ENCODE data around the gene VWF. TPM values are rescaled to one million over a fixed set of nuclear protein-coding genes. Genes with fewer than 3 reads are reported as not detected.

The VWF gene
- polyA plus RNA-seq, 3 donors from 2014 or later: 0.10 to 0.16 TPM; not detected in 1

DNA sequence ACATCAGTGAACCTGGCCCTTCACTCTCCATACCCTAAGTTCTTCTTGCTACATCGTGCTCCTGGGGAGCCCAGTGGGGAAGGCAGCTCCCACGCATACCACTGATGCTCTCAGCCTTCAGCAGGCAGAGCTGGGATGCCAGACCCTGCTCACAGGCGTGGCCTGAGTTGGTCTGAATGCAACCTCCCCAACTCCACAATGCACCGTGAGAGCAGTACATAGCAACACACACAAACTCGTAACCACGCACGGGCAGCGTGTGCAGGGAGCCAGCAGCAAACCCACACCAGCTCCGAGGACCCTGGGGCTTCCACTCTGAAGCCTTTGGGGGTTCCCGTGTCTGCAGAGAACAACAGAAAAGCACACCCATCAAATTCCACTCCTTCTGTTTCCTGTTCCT lies 216.7 kb downstream of the VWF start:
- Mint-ChIP-seq H3K27me3 (ENCODE audit: low read depth in 3 of 3) (peaks cover 1 to 6% (median 6%) of the 10 kb centered on the region in 3 donors), H3K4me3 (no peak overlapping the region), H3K36me3 (no peaks in the 10 kb centered on the region), H3K27ac (no peak overlapping the region), H3K9me3 (no peaks in the 10 kb centered on the region), H3K4me1 (no peaks in the 10 kb centered on the region)
- DNase-seq: no peak

DNA sequence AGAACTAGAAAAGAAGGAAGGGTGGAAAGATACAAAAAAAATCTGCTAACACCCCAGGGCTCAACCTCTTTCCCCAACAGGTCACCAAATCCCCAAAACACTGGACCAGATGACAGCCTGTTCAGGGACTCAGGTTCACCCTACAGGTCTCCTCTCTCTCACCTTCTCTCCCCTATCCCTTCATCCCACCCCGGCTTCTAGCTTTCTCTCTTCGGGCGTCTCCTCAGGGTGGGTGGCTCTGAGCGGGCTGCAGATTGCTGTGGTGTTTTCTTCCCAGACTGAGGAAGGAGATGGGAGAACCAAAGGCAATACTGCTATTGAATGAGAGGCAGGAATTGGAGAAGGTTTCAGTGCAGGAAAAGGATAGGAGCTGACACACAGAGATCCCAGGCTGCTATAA lies 218.7 kb downstream of the VWF start:
- no peaks in the 10 kb centered on the region for H3K36me3 Mint-ChIP-seq
- no peaks in the 10 kb centered on the region for H3K4me1 Mint-ChIP-seq
- peaks cover 3 to 6% (median 5%) of the 10 kb centered on the region in 3 donors for H3K27me3 Mint-ChIP-seq (ENCODE audit: low read depth in 3 of 3)
- H3K9me3 Mint-ChIP-seq: no peaks in the 10 kb centered on the region
- no peak for DNase-seq
- no peak overlapping the region for H3K4me3 Mint-ChIP-seq
- H3K27ac Mint-ChIP-seq: no peak overlapping the region

DNA sequence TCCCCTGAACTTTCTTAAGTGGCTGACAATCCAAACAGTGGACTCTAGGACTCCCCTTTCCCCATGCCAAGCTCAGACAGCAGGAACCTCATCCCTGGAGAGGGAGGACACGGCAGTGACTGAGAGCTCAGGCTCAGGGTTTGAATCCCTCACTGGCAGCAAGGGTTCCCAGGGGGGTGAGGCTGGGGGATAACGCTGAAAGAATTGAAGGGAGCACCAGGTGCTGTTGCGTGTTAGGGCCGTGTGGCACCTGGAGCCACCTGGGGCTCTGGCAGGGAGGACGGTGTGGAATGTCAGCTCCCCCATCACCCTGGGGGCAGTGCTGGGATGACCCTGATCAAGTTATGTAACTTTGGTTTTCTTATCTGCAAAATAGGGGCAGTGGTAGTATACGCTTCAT lies 219.5 kb downstream of the VWF start:
- Mint-ChIP-seq H3K4me1 (no peaks in the 10 kb centered on the region), H3K27me3 (ENCODE audit: low read depth in 3 of 3) (peaks cover 3 to 6% (median 3%) of the 10 kb centered on the region in 3 donors), H3K4me3 (no peak overlapping the region), H3K36me3 (no peaks in the 10 kb centered on the region), H3K9me3 (no peaks in the 10 kb centered on the region), H3K27ac (no peak overlapping the region)
- DNase-seq: no peak

DNA sequence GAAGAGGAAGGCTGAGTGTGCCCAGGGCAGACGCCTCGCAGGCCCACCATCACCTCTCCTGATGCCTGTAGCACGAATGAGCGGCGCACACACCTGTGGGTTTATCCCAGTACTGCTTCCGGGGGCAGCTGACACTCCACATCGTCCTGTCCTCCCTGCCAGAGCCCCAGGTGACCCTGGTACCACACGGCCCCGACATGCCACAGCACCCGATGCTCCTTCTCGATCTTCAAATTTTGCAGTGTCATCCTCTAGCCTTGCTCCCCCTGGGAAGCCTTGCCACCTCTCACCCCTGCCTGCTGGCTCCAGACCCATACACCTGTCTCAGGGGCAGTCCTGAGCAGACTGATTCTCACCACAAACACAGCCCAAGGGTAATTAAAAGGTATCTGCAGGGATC lies 220.0 kb downstream of the VWF start:
- DNase-seq: no peak
- no peak overlapping the region for H3K27ac Mint-ChIP-seq
- no peaks in the 10 kb centered on the region for H3K36me3 Mint-ChIP-seq
- H3K27me3 Mint-ChIP-seq (ENCODE audit: low read depth in 3 of 3): peaks cover 3 to 6% (median 3%) of the 10 kb centered on the region in 3 donors
- no peak overlapping the region for H3K4me3 Mint-ChIP-seq
- H3K9me3 Mint-ChIP-seq: no peaks in the 10 kb centered on the region
- no peaks in the 10 kb centered on the region for H3K4me1 Mint-ChIP-seq

DNA sequence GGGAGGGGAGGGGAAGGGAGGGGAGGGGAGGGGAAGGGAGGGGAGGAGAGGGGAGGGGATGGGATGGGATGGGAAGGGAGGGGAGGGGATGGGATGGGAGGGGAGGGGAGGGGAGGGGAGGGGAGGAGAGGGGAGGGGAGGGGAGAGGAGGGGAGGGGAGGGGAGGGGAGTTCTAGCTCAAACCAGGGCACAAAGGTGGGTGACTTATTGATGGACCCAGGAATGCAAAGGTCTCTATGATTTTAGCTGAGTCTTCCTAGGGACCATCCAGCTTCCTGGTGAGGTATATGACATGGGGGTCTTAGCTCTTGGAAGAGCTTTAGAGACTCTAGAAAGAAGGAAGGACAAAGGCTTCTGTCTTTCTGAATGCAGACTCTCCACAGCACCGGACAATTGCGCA lies 221.7 kb downstream of the VWF start:
- Mint-ChIP-seq H3K36me3 (no peaks in the 10 kb centered on the region), H3K9me3 (no peaks in the 10 kb centered on the region), H3K4me3 (no peak overlapping the region), H3K27ac (no peak overlapping the region), H3K27me3 (ENCODE audit: low read depth in 3 of 3) (peaks cover 3 to 6% (median 3%) of the 10 kb centered on the region in 3 donors), H3K4me1 (no peaks in the 10 kb centered on the region)
- DNase-seq: no peak

DNA sequence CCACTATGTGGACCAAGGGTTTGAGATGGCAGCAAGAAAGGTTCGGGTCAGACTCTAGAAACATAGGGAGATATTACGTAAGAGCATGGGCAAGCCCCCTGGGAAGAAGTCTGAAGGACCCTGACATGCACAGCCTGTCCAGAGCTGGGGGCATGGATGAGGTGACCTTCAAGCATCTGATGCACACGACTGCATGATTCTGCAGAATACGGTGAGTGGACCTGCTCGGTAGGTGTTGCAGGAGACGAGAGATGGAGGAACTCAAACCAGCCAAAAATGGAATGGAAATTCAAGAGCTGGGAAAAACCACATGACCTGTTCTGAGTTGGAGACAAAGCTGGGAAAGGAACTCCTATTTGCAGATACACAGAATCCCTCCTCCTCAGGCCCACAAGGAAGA lies 223.1 kb downstream of the VWF start:
- no peaks in the 10 kb centered on the region for H3K36me3 Mint-ChIP-seq
- H3K4me1 Mint-ChIP-seq: no peaks in the 10 kb centered on the region
- peaks cover 3 to 7% (median 7%) of the 10 kb centered on the region in 3 donors for H3K27me3 Mint-ChIP-seq (ENCODE audit: low read depth in 3 of 3)
- no peak overlapping the region for H3K4me3 Mint-ChIP-seq
- no peaks in the 10 kb centered on the region for H3K9me3 Mint-ChIP-seq
- DNase-seq: no peak
- H3K27ac Mint-ChIP-seq: no peak overlapping the region

DNA sequence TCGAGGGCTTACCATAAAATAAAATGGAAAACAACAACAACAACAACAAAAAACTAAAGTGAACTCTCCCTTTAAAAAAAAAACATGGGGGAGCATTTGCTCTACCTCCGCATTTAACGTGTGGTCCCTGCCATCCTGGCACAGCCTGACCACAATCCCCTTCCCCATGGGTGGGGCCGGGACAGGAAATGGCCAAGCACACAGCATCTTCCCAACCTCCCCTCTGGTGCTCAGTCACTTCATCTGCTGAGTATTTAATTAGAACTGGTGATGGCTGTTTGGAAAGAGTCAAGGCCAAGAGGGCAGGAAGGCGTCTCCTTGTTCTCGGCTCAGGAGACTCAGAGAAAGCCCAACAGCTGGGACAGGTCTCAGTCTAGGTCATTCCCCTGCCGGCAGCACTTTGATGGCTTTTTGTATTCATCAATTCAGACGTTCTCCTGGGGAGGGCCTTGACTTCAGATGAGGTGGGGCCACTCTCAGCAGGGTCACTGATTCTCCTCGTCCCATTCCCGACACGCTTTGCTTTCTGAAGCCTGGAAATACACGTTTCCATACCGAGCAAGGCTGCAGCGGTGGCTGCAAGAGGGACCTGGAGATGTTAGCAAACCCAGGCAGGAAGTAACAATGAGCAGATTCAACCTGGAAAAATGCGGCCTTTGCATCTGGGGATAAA lies 223.8 kb downstream of the VWF start:
- no peaks in the 10 kb centered on the region for H3K9me3 Mint-ChIP-seq
- no peak overlapping the region for H3K27ac Mint-ChIP-seq
- H3K27me3 Mint-ChIP-seq (ENCODE audit: low read depth in 3 of 3): peaks cover 5 to 7% (median 7%) of the 10 kb centered on the region in 3 donors
- H3K4me3 Mint-ChIP-seq: no peak overlapping the region
- H3K36me3 Mint-ChIP-seq: no peaks in the 10 kb centered on the region
- DNase-seq: no peak
- H3K4me1 Mint-ChIP-seq: no peaks in the 10 kb centered on the region

DNA sequence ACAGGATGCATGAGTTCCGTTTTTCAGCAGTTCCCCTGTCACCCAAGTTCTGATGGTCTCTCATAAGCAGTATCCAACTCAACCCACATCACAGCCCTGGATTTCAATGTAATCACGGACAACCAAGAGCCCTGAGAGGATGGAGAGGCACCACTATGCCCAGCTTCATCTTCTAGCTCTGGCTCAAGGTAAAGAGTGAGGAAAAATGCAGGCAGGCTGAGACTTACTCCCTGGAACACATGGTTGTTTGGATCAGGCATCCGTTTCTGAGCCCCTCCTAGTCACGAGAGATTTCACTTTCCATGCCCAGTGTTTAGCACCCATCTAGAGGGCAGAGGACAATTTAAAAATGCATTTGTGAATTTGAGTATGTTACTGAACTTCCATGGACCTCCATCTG lies 224.4 kb downstream of the VWF start:
- H3K4me1 Mint-ChIP-seq: no peaks in the 10 kb centered on the region
- no peak overlapping the region for H3K27ac Mint-ChIP-seq
- H3K9me3 Mint-ChIP-seq: peaks cover 0 to under 1% (median 0%) of the 10 kb centered on the region in 6 donors
- DNase-seq: no peak
- H3K4me3 Mint-ChIP-seq: no peak overlapping the region
- H3K27me3 Mint-ChIP-seq (ENCODE audit: low read depth in 3 of 3): peaks cover 7 to 10% (median 9%) of the 10 kb centered on the region in 3 donors
- no peaks in the 10 kb centered on the region for H3K36me3 Mint-ChIP-seq

DNA sequence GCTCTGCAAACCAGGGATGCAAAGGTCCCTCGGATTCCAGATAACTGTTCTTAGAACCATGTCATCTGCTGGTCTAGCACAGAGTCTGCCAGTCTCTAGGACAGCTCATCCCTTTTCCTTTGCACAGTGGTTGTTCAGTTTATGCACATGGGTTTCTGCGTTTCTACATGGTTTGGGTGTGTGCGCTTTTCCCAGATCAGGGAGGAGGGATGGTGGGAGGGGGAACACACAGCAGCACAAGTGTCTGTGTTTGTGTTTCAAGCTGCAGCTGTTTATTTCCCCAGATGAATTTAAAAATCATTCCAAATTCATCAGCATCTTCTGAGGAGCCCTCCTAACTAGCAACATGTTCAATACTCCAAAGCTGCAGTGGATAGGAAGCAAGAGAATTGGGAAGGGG lies 224.8 kb downstream of the VWF start:
- Mint-ChIP-seq H3K4me3 (no peak overlapping the region), H3K4me1 (no peaks in the 10 kb centered on the region), H3K9me3 (peaks cover 0 to 2% (median 0%) of the 10 kb centered on the region in 6 donors), H3K27ac (no peak overlapping the region), H3K27me3 (ENCODE audit: low read depth in 3 of 3) (peaks cover 7 to 14% (median 10%) of the 10 kb centered on the region in 3 donors), H3K36me3 (no peaks in the 10 kb centered on the region)
- DNase-seq: no peak

DNA sequence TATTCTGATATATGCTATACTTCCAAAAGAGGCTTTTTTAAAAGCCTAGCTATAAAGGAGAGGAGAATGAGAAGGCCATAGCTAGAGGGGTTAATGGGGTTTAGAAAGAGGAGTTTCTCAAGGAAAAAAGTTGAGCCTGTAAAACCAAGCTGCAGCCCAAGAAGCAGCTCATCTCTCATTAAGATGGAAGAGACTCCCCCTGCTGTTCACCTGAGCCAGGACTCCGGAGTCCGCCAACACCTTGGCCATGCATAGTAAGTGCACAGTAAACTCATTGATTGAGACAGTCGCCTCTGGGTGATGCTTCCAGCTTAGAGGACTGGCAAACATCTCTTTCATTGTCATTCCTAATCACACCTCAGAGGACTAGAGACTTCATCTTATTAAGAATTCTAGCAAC lies 225.6 kb downstream of the VWF start:
- H3K4me1 Mint-ChIP-seq: no peaks in the 10 kb centered on the region
- no peak for DNase-seq
- H3K36me3 Mint-ChIP-seq: no peaks in the 10 kb centered on the region
- peaks cover 0 to 3% (median 0%) of the 10 kb centered on the region in 6 donors for H3K9me3 Mint-ChIP-seq
- no peak overlapping the region for H3K4me3 Mint-ChIP-seq
- peaks cover 4 to 14% (median 10%) of the 10 kb centered on the region in 3 donors for H3K27me3 Mint-ChIP-seq (ENCODE audit: low read depth in 3 of 3)
- no peak overlapping the region for H3K27ac Mint-ChIP-seq

Other genes with a start within 250 kb of the VWF start
- gene ANO2, start 179.4 kb downstream of the VWF start, polyA plus RNA-seq: not detected
- gene CD9, start 75.7 kb upstream of the VWF start, polyA plus RNA-seq: 1 to 10 TPM; 2.1 to 9.8 (median 5.1) TPM
- under 1 TPM in 2 of 3 donors, not detected in 1; 0.19 to 0.61 TPM for gene PLEKHG6, start 186.0 kb upstream of the VWF start, polyA plus RNA-seq
- gene TNFRSF1A, start 217.4 kb upstream of the VWF start, polyA plus RNA-seq: 10 to 100 TPM; 37.7 to 89.0 (median 67.0) TPM

All from immature natural killer cell (primary cell).